ENCODE data around the gene ENTPD7.

- no peak for TF ChIP-seq POLR2AphosphoS5 (IDR thresholded peaks at IDR 0.05; ENCODE audit: low read depth, low read length)
- TF ChIP-seq RAD21 (IDR thresholded peaks at IDR 0.05 in 1 of 2, conservative IDR thresholded peaks at IDR 0.05 in 1 of 2; ENCODE audit: low read depth in 2 of 2, low read length in 2 of 2) = no peak
- no peak for TF ChIP-seq EGR1 (IDR thresholded peaks at IDR 0.05; ENCODE audit: borderline replicate concordance, low read depth, low read length)
- no peak for TF ChIP-seq CHD2 (IDR thresholded peaks at IDR 0.05; ENCODE audit: low read length)
- no peak for TF ChIP-seq CTCF (IDR thresholded peaks at IDR 0.05; ENCODE audit: control extremely low read depth in 1 of 3, insufficient read depth in 1 of 3, low read depth in 1 of 3, low read length in 3 of 3)
- no peak for TF ChIP-seq ZNF274 (IDR thresholded peaks at IDR 0.05; ENCODE audit: borderline replicate concordance, extremely low read depth, low read length)
- TF ChIP-seq KDM1A (IDR thresholded peaks at IDR 0.05; ENCODE audit: borderline replicate concordance, low read length) = no peak
- no peak for TF ChIP-seq TCF12 (IDR thresholded peaks at IDR 0.05; ENCODE audit: low read depth, low read length)
- no peak for TF ChIP-seq TBP (IDR thresholded peaks at IDR 0.05; ENCODE audit: low read depth, low read length)
Measured at GRCh38 chr10:99676426-99676825, 17.1 kb downstream of the ENTPD7 start.
